Adipocyte (in vitro differentiated cells): ENCODE results near the gene GJB1.
"Not testable (repeated sequence)": the region's sequence is repeated elsewhere in the genome, so short reads cannot be mapped to it uniquely, and the experiment has no call there.

ENCODE experiments used
- DNase-seq: peaks from one replicate; pipeline ENCODE4 v3.0.0-alpha.2; 2015; ENCODE audit warnings: low read depth
- H3K27me3 ChIP-seq: replicated peaks from 2 replicates; pipeline ENCODE4 v1.7.0; 2013; ENCODE audit warnings: mild to moderate bottlenecking, low read length, moderate library complexity; ENCODE audit not compliant: control insufficient read depth, insufficient read depth
- H3K36me3 ChIP-seq: 2 replicates; pipeline ENCODE4 v1.7.0; 2013; ENCODE audit warnings: low read length, mild to moderate bottlenecking, moderate library complexity; ENCODE audit not compliant: control insufficient read depth, insufficient read depth, severe bottlenecking
- H3K4me1 ChIP-seq: 2 replicates; pipeline ENCODE4 v1.7.0; 2013; ENCODE audit warnings: mild to moderate bottlenecking, low read length, moderate library complexity; ENCODE audit not compliant: control insufficient read depth, insufficient read depth
- H3K4me3 ChIP-seq: 2 replicates; pipeline ENCODE4 v1.7.0; 2013; ENCODE audit warnings: mild to moderate bottlenecking, low read length, moderate library complexity
- H3K9ac ChIP-seq: 2 replicates; pipeline ENCODE4 v1.7.0; 2013; ENCODE audit warnings: mild to moderate bottlenecking, low read length, moderate library complexity
- H3K9me3 ChIP-seq: 2 replicates; pipeline ENCODE4 v1.7.0; 2013; ENCODE audit warnings: mild to moderate bottlenecking, low read length, moderate library complexity; ENCODE audit not compliant: control insufficient read depth

The GJB1 gene

DNA sequence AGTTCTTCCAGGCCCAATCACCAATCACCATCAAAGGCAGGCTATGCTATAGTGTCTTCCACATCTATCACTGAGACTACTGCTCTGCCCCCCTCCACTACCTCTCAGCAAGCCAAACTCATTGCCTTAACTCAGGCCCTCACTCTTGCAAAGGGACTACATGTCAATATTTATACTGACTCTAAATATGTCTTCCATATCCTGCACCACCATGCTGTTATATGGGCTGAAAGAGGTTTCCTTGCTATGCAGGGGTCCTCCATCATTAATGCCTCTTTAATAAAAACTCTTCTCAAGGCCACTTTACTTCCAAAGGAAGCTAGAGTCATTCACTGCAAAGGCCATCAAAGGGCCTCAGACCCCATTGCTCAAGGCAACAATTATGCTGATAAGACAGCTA, 45.6 kb downstream of the GJB1 start:
- H3K9ac ChIP-seq, H3K4me3 ChIP-seq, H3K27me3 ChIP-seq, DNase-seq, H3K36me3 ChIP-seq, H3K4me1 ChIP-seq: not testable (repeated sequence)
- H3K9me3 ChIP-seq, result peaks cover 16% of the 10 kb centered on the region

DNA sequence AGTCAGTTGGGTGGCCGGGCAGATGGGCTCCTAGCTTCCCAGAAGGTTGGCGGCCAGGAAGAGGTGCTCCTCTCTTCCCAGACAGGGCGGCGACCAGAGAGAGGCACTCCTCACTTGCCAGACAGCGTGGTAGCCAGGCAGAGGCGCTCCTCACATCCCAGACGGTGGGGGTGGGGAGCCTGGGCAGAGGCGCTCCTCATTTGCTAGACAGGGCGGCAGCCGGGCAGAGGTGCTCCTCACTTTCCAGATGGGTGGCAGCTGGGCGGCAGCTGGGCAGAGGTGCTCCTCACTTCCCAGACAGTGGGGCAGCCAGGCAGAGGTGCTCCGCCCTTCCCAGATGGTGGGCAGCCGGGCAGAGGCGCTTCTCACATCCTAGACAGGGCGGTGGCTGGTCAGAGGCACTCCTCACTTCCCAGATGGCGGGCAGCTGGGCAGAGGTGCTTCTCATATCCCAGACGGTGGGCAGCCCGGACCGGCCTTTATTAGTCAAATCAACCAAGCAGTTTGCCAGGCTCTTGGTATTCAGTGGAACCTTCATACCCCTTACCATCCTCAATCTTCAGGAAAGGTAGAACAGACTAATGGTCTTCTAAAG, 46.9 kb downstream of the GJB1 start:
- H3K27me3 ChIP-seq, result no peaks in the 10 kb centered on the region
- H3K9ac ChIP-seq, result no peak overlapping the region
- no peaks in the 10 kb centered on the region for H3K4me1 ChIP-seq
- no peaks in the 10 kb centered on the region for H3K36me3 ChIP-seq
- no peak overlapping the region for H3K4me3 ChIP-seq
- DNase-seq, result no peak
- peaks cover 20% of the 10 kb centered on the region for H3K9me3 ChIP-seq

DNA sequence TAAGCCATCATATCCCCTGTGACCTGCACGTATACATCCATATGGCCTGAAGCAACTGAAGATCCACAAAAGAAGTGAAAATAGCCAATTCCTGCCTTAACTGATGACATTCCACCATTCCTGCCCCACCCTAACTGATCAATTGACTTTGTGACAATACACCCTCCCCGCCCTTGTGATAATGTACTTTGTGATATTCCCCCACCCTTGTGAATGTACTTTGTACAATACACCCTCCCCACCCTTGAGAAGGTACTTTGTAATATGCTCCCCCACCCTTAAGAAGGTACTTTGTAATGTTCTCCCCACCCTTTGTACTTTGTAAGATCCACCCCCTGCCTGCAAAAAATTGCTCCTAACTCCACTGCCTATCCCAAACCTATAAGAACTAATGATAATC, 49.3 kb downstream of the GJB1 start:
- not testable (repeated sequence) for H3K9ac ChIP-seq, H3K4me3 ChIP-seq, H3K4me1 ChIP-seq, H3K27me3 ChIP-seq, DNase-seq, H3K36me3 ChIP-seq
- H3K9me3 ChIP-seq, result peaks cover 33% of the 10 kb centered on the region
